ENCODE results near the gene CERKL. TPM values are rescaled to one million over a fixed set of nuclear protein-coding genes. Genes with fewer than 3 reads are reported as not detected.
A peak's percentile ranks its signal among the peaks of the same experiment; 100 is the strongest.

Gene CERKL
- total and polyA plus RNA-seq, 2 donors (not counting 1 experiment from before 2014, with no cell fraction given), result 0.03 TPM; not detected in 1

GRCh38 chr2:181673173-181673572 is 16.3 kb upstream of the CERKL start:
- H3K4me2 ChIP-seq (replicated peaks; ENCODE audit: low read depth, low read length, poor library complexity, severe bottlenecking), result peak overlapping the region; percentile 36
- intact Hi-C loops (cut with micrococcal nuclease), result no loop called here
- WGBS (ENCODE audit: insufficient coverage), result 50% methylated on average over 2 of the region's 2 CpGs
- no peaks in the 10 kb centered on the region for H3K36me3 ChIP-seq (replicated peaks in 1 of 2; ENCODE audit: control extremely low read depth in 1 of 2, control insufficient read depth in 1 of 2, extremely low read depth in 1 of 2, insufficient read depth in 2 of 2, low read length in 1 of 2)
- peaks cover 25% of the 10 kb centered on the region for H3K4me1 Mint-ChIP-seq
- H3K9me3 ChIP-seq (ENCODE audit: control extremely low read depth in 1 of 3, control insufficient read depth in 2 of 3, insufficient read depth in 1 of 3, low read length in 2 of 3), result peaks cover 0 to 7% (median 1%) of the 10 kb centered on the region in 3 donors
- H3K4me1 ChIP-seq (ENCODE audit: control insufficient read depth in 2 of 2, insufficient read depth in 2 of 2, low read length in 2 of 2), result peaks cover 9 to 27% of the 10 kb centered on the region in 2 donors
- no peaks in the 10 kb centered on the region for H3K79me2 ChIP-seq (ENCODE audit: control insufficient read depth, insufficient read depth, low read length)
- no peak overlapping the region for H3K27ac ChIP-seq (ENCODE audit: low read length in 2 of 2)
- H3K9me3 Mint-ChIP-seq (ENCODE audit: insufficient read depth), result no peaks in the 10 kb centered on the region
- TF ChIP-seq CTCF (IDR thresholded peaks at IDR 0.05) (no peak), EZH2 (IDR thresholded peaks at IDR 0.05; ENCODE audit: borderline replicate concordance, insufficient read depth, low read depth, low read length, poor library complexity, severe bottlenecking) (no peak)
- H2AFZ ChIP-seq (ENCODE audit: insufficient read depth, low read depth, low read length, poor library complexity, severe bottlenecking), result no peak overlapping the region
- H4K20me1 ChIP-seq (ENCODE audit: control insufficient read depth, insufficient read depth, low read length, poor library complexity, severe bottlenecking), result no peaks in the 10 kb centered on the region
- no peak overlapping the region for H3K4me3 ChIP-seq (ENCODE audit: control extremely low read depth in 1 of 5, extremely low read depth in 1 of 5, insufficient read depth in 1 of 5, low read depth in 2 of 5, low read length in 4 of 5)
- H3K27me3 ChIP-seq (replicated peaks in 1 of 4; ENCODE audit: control extremely low read depth in 1 of 4, control insufficient read depth in 3 of 4, insufficient read depth in 4 of 4, low read length in 3 of 4), result peaks cover 2 to 17% (median 11%) of the 10 kb centered on the region in 4 experiments
- H3K27me3 Mint-ChIP-seq, result peaks cover 23% of the 10 kb centered on the region
- no peak overlapping the region for H3K9ac ChIP-seq (ENCODE audit: low read length)
- H3K27ac Mint-ChIP-seq, result no peak overlapping the region
- ChIA-PET POLR2A (no interaction called here), CTCF (no interaction called here)
- H3K4me3 Mint-ChIP-seq, result no peak overlapping the region
- DNase-seq, result no peak
- ATAC-seq (ENCODE audit: low read depth), result no peak

GRCh38 chr2:181672255-181673008 is 15.5 kb upstream of the CERKL start:
- DNase-seq (no peak), ATAC-seq (ENCODE audit: low read depth) (no peak)
- Histone ChIP-seq H3K9me3 (ENCODE audit: control extremely low read depth in 1 of 3, control insufficient read depth in 2 of 3, insufficient read depth in 1 of 3, low read length in 2 of 3) (no peaks in the 10 kb centered on the region), H4K20me1 (ENCODE audit: control insufficient read depth, insufficient read depth, low read length, poor library complexity, severe bottlenecking) (no peaks in the 10 kb centered on the region), H3K36me3 (replicated peaks in 1 of 2; ENCODE audit: control extremely low read depth in 1 of 2, control insufficient read depth in 1 of 2, extremely low read depth in 1 of 2, insufficient read depth in 2 of 2, low read length in 1 of 2) (no peaks in the 10 kb centered on the region), H3K9ac (ENCODE audit: low read length) (no peak overlapping the region), H2AFZ (ENCODE audit: insufficient read depth, low read depth, low read length, poor library complexity, severe bottlenecking) (no peak overlapping the region), H3K4me3 (ENCODE audit: control extremely low read depth in 1 of 5, extremely low read depth in 1 of 5, insufficient read depth in 1 of 5, low read depth in 2 of 5, low read length in 4 of 5) (no peak overlapping the region), H3K79me2 (ENCODE audit: control insufficient read depth, insufficient read depth, low read length) (no peaks in the 10 kb centered on the region), H3K4me1 (ENCODE audit: control insufficient read depth in 2 of 2, insufficient read depth in 2 of 2, low read length in 2 of 2) (peaks cover 9 to 20% of the 10 kb centered on the region in 2 donors), H3K27ac (ENCODE audit: low read length in 2 of 2) (no peak overlapping the region), H3K4me2 (replicated peaks; ENCODE audit: low read depth, low read length, poor library complexity, severe bottlenecking) (peak overlapping the region; percentile 36), H3K27me3 (replicated peaks in 1 of 4; ENCODE audit: control extremely low read depth in 1 of 4, control insufficient read depth in 3 of 4, insufficient read depth in 4 of 4, low read length in 3 of 4) (peaks cover under 1 to 10% (median 4%) of the 10 kb centered on the region in 4 experiments)
- TF ChIP-seq CTCF (IDR thresholded peaks at IDR 0.05) (no peak), EZH2 (IDR thresholded peaks at IDR 0.05; ENCODE audit: borderline replicate concordance, insufficient read depth, low read depth, low read length, poor library complexity, severe bottlenecking) (no peak)
- CTCF ChIA-PET, result no interaction called here
- Mint-ChIP-seq H3K27me3 (peaks cover 16% of the 10 kb centered on the region), H3K4me3 (peak overlapping the region; percentile 4), H3K4me1 (peaks cover 23% of the 10 kb centered on the region), H3K9me3 (ENCODE audit: insufficient read depth) (no peaks in the 10 kb centered on the region), H3K27ac (no peak overlapping the region)
- intact Hi-C loops (cut with micrococcal nuclease), result no loop called here
- POLR2A ChIA-PET, result no interaction called here

Measured in B cell (primary cell).